ENCODE measurements around the gene CATSPER3.

DNA sequence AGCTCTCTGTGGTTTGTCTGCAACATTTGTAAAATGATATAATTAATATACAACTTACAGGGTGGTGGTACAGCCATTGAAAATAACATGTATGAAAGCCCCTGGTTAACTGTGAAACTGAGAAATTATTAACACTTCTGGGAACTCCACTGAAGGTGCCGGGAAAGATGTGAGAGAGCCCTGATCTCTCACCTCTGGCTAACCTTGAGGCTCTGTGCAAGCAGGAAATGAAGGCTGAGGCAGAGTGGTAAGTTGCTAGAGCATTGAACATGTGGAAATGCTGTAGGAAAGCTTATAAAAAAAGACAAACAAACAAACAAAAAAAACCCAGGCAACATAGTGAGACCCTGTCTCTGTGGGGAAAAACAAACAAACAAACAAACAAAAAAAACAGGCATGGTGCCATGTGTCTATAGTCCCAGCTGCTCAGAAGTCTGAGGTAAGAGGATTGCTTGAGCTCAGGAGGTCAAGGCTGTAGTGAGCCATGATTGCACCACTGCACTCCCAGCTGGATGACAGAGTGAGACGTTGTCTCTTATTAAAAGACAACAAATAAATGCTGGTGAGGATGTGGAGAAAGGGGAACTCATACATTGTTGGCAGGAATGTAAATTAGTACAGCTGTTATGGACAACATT lies 7.5 kb downstream of the CATSPER3 start:
- no peak for TF ChIP-seq CTCF (IDR thresholded peaks at IDR 0.05)
- no peak for TF ChIP-seq POLR2A (IDR thresholded peaks at IDR 0.05)
- no peak for TF ChIP-seq POLR2AphosphoS5 (IDR thresholded peaks at IDR 0.05)
- no peak for TF ChIP-seq EP300 (IDR thresholded peaks at IDR 0.05)
